ENCODE results near the gene GPR148. TPM values are rescaled to one million over a fixed set of nuclear protein-coding genes. Genes with fewer than 3 reads are reported as not detected.
"Not testable (repeated sequence)": the region's sequence is repeated elsewhere in the genome, so short reads cannot be mapped to it uniquely, and the experiment has no call there.

The GPR148 gene, protein sequence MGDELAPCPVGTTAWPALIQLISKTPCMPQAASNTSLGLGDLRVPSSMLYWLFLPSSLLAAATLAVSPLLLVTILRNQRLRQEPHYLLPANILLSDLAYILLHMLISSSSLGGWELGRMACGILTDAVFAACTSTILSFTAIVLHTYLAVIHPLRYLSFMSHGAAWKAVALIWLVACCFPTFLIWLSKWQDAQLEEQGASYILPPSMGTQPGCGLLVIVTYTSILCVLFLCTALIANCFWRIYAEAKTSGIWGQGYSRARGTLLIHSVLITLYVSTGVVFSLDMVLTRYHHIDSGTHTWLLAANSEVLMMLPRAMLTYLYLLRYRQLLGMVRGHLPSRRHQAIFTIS
- not detected in 2 replicates for total RNA-seq (2014; rRNA removed; shearing (Covaris generic); ENCODE audit: low replicate concordance)

DNA sequence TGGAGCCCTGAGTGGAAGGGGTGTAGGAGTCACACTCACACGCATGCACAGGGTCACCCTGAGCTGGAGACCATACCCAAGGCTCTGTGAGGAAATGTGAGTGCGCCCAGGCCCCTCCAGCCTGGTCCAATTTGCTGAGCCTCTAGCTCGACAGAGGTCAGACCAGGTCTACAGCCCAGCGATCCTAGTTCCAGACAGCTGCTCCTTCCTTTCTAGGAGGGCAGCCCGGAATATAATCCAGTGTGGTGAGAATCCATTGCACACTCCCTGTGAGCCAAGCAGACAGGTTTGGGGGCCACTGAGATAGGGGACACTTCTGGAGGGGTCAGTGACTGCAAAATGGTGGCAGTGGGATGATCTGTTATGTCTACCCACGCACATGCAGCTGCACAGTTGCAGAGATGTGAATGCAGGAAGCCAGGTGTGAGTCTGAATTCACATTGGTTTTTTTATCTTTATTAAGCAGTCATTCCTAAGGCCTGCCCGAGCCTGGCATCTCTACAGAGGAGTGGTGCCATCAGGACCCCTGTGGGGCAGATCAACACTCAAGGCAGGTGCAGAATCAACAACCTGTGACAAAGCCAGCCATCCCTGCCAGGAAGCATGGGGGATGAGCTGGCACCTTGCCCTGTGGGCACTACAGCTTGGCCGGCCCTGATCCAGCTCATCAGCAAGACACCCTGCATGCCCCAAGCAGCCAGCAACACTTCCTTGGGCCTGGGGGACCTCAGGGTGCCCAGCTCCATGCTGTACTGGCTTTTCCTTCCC is at the start of gene GPR148:
TSS of gene GPR148 (plus strand) at position 522 of the 768 bp plus-strand sequence. CDS start at position 604, 82 bp downstream.
- Histone ChIP-seq H3K27me3 (no peaks in the 10 kb centered on the region; the same call in 1 of the 2 replicates), H3K9me3 (no peaks in the 10 kb centered on the region), H3K36me3 (no peaks in the 10 kb centered on the region), H3K4me3 (no peak within 1 kb of the TSS)
- no peak for DNase-seq

DNA sequence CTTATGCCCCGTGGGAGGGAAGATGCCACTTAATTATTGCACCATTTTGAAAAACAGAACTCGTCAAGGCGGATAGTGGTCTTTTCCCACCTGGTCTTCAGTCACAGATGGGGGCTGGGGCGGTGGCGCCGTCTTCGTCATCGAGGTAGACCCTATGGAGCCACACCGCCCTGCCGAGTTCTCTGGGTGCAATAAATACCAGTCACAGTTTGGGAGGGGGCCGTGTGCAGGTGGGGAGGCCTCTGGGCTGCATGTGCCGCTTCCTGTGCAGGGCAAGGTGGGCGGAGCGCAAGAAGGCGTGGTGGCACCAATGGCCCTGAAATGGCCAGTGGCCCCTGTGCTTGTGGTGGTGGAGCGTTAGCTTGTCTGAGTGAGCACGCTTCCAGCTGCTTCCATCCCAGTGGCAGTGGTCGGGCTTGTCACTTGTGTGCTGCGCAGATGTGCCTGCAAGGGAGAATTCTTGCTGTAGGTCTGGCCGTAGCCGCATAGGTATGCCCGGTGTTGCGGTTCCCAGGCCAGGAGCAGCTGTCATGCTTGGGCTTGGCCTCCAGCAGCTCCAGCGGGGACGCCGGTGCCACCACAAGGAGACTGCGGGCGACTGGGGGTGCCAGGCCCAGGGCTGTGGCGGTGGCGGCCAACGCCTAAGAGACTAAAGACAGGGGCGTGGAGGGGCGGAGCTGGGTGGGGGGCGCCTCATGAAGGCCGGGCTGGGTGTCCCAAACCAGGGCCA is 36.7 kb upstream of the GPR148 start:
- not testable (repeated sequence) for H3K36me3 ChIP-seq, H3K4me3 ChIP-seq, H3K9me3 ChIP-seq, DNase-seq, H3K27me3 ChIP-seq

DNA sequence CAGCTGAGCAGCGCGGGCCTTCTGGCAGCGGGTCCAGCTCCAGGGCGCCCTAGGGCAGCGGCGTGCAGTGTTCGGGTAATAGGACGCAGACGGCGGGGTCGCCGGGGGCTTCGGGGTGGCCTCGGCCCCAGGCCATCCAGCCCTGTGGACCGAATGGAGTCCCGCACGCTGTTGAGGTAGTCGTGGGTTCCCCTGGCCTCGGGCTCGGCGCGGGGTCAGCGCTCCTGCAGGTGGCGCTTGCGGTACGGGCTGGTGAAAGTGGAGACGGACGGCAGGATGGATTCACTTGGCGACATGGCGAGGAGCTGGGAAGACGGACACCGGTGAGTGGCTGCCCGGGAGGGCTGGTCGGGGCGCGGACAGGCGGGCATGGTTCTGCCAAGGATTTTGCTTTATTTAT is 35.4 kb upstream of the GPR148 start:
- H3K9me3 ChIP-seq, H3K4me3 ChIP-seq, H3K27me3 ChIP-seq, H3K36me3 ChIP-seq: not testable (repeated sequence)
- DNase-seq, result peak; percentile 31

DNA sequence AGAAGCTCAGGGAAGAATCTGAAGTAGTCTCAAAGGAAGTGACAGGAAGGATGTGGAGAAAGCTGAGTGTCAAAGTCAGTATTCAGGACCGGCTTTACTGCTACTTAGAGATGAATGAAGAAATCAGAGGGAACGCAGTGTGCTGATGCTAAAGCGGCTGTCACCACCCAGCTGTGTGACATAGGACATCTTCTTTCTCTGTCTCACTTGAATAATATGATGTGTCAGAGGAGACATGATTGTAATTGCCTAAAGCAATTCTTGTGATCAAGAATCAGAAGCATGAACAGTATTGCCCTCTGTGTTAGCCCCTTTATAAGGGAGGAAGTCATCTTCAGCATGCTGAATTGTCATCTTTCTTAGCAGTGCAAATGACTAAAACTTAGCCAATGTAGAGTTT is 25.6 kb upstream of the GPR148 start:
- H3K27me3 ChIP-seq, H3K36me3 ChIP-seq, H3K9me3 ChIP-seq, H3K4me3 ChIP-seq, DNase-seq: not testable (repeated sequence)

DNA sequence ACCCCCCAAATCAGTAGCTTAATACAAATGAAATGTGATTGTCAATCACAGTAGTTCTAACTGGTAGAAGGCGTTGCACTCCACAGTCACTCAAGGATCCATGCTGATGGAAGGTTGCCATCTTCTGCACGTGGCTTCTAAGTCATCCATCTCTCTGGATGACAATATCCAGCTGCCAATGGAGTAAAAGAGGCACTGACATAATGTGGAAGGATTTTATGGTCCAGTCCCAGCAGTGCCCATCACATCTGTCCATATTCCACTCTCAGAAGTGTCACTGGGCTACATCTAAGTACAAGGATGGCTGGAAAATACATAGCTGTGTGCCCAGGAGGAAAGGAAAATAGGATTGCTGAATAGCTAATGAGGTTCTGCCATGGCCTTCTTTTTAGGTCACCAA is 14.1 kb upstream of the GPR148 start:
- H3K27me3 ChIP-seq, H3K9me3 ChIP-seq, H3K4me3 ChIP-seq, H3K36me3 ChIP-seq, DNase-seq: not testable (repeated sequence)

DNA sequence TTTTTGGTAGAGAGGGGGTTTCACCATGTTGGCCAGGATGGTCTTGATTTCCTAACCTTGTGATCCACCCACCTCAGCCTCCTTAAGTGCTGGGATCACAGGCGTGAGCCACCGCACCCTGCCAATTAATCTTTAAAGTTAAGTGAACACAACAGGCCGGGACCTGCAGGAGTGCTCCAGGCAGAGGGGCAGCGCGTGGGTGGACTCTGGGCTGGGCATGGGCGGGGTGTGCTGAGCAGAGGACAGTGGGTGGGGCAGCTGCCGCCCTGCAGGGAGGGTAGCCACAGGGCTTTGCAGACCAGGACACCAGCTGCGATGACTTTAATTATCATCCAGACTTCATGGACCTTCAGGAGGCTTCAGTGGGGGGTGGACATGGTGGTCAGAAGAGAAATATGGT is 8.8 kb upstream of the GPR148 start:
- DNase-seq, result no peak
- no peaks in the 10 kb centered on the region for H3K36me3 ChIP-seq
- no peaks in the 10 kb centered on the region for H3K27me3 ChIP-seq
- H3K9me3 ChIP-seq, result no peaks in the 10 kb centered on the region
- H3K4me3 ChIP-seq, result no peak overlapping the region

DNA sequence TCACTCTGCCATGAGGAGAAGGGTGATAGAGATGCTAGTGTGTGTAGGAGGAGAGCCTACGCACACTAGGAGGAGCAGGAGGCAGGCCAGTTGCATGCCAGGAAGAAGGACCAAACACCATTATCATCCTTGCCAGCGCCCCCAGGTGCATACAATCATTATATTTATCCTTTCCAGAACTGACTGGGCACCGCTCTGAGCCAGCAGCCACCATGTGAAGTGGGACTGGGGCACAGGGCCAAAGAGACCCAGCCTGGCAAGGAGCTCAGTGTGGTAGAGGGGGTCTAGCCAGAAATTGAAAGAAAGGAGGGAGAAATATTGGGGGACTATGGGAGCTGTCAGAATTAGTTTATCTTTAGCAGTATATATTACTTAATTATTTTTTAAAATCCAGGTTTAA is 8.3 kb upstream of the GPR148 start:
- no peak for DNase-seq
- Histone ChIP-seq H3K27me3 (no peaks in the 10 kb centered on the region), H3K9me3 (no peaks in the 10 kb centered on the region), H3K36me3 (no peaks in the 10 kb centered on the region), H3K4me3 (no peak overlapping the region)

DNA sequence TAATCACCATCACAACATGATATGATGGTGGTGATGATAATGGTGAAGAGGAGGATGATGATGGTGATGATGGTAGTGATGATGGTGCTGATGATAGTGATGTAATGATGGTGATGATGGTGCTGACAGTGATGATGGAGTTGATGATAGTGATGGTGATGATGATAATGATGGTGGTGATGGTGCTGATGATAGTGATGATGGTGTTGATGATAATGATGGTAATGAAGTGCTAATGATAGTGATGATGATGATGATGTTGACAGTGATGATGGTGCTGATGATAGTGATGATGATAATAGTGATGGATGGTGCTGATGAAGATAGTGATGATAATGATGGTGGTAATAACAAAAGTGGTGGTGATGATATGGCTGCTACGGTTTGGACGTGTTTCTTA is 4.4 kb upstream of the GPR148 start:
- H3K9me3 ChIP-seq, result no peaks in the 10 kb centered on the region
- no peaks in the 10 kb centered on the region for H3K27me3 ChIP-seq
- no peaks in the 10 kb centered on the region for H3K36me3 ChIP-seq
- H3K4me3 ChIP-seq, result no peak overlapping the region
- DNase-seq, result no peak

DNA sequence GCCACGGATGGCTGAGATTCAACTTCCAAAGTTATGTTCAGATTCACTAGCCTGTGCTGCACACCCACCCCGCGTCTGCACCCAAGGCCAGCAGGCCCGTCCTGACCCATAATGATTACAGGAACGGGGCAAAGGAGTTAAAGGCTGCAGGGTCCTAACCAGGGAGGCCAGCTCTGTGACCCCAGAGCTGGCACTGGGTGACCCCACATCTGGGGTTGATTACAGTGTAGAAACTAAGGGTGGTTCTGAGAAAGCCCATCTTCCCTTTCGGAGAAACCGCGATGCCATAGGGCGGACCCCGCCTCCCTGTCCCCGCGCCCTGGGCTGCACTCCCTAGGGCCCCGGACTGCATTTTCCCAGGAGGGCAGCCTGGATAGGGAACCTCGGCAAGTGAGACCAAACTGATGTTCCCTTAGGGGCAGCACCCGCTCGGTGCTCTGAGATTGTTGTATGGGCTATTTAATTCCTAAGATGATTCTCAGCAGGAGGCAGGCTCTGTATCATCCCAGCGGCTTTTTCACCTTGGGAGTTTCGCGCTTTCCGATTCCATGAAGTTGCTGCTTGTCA is 2.2 kb upstream of the GPR148 start:
- Histone ChIP-seq H3K9me3 (no peaks in the 10 kb centered on the region), H3K27me3 (no peaks in the 10 kb centered on the region; the same call in 1 of the 2 replicates), H3K4me3 (peak overlapping the region; percentile 46), H3K36me3 (no peaks in the 10 kb centered on the region)
- no peak for DNase-seq

DNA sequence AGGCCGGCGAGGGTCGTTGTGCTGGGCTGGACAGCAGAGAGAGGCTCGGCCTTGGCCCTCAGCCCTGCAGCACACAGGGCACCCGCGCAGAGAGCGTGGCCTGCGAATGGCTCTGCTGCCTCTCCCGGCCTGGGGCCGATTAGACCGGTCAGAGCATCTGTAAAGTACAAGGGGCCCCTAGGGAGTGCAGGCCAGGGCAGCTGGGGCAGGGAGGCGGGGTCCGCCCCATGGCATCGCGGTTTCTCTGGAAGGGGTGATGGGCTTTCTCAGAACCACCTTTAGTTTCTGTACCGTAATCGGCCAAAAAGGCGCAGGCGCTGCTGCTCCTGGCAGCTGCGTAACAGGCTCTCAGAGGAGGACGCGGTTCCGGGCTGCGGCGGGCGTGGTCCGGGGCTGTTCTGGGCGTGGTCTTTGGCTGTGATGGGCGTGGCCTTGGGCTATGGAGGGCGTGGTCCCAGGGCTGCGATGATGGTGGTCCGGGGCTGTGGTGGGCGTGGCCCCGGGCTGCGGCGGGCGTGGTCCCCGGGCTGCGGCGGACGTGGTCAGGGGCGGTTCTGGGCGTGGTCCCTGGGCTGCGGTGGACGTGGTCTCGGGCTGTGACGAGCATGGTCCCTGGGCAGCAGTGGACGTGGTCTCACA is 1.5 kb upstream of the GPR148 start:
- Histone ChIP-seq H3K9me3 (no peaks in the 10 kb centered on the region), H3K27me3 (no peaks in the 10 kb centered on the region; the same call in 1 of the 2 replicates), H3K36me3 (no peaks in the 10 kb centered on the region), H3K4me3 (peak overlapping the region; percentile 46)
- peak; percentile 71 for DNase-seq

DNA sequence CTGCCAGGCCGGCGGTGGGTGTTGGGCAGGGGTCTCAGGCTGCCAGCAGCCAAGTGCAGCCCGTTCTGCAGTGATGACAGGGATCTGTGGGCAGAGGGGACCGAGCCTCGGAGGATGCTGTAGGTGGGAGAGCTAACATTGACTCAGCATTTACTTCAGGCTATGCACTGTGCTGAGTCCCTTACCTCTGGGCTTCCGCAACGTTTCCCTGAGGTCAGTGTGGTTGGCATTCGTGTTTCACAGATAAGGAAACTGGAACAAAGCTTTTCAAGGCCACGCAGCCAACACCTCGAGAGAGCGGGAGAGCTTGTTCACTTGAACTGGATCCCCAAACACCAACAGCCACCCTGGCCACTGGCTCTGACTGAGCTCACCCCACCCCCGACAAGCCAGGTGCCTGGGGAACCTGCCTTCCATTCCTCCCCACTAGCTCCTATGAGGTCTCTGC is 839 bp upstream of the GPR148 start:
- no peak for DNase-seq
- peak overlapping the region; percentile 46; the same call in 1 of the 2 replicates for H3K4me3 ChIP-seq
- no peaks in the 10 kb centered on the region; the same call in 1 of the 2 replicates for H3K27me3 ChIP-seq
- no peaks in the 10 kb centered on the region for H3K9me3 ChIP-seq
- no peaks in the 10 kb centered on the region for H3K36me3 ChIP-seq

DNA sequence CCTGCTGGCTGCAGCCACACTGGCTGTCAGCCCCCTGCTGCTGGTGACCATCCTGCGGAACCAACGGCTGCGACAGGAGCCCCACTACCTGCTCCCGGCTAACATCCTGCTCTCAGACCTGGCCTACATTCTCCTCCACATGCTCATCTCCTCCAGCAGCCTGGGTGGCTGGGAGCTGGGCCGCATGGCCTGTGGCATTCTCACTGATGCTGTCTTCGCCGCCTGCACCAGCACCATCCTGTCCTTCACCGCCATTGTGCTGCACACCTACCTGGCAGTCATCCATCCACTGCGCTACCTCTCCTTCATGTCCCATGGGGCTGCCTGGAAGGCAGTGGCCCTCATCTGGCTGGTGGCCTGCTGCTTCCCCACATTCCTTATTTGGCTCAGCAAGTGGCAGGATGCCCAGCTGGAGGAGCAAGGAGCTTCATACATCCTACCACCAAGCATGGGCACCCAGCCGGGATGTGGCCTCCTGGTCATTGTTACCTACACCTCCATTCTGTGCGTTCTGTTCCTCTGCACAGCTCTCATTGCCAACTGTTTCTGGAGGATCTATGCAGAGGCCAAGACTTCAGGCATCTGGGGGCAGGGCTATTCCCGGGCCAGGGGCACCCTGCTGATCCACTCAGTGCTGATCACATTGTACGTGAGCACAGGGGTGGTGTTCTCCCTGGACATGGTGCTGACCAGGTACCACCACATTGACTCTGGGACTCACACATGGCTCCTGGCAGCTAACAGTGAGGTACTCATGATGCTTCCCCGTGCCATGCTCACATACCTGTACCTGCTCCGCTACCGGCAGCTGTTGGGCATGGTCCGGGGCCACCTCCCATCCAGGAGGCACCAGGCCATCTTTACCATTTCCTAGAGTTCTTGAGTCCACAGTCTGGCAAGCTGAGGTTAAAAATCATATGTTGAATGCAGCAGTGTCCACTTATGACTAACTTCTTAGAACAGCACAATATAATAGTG is 741 bp downstream of the GPR148 start:
- Histone ChIP-seq H3K9me3 (no peaks in the 10 kb centered on the region), H3K36me3 (no peaks in the 10 kb centered on the region), H3K4me3 (no peak overlapping the region), H3K27me3 (no peaks in the 10 kb centered on the region; the same call in 1 of the 2 replicates)
- DNase-seq, result no peak

DNA sequence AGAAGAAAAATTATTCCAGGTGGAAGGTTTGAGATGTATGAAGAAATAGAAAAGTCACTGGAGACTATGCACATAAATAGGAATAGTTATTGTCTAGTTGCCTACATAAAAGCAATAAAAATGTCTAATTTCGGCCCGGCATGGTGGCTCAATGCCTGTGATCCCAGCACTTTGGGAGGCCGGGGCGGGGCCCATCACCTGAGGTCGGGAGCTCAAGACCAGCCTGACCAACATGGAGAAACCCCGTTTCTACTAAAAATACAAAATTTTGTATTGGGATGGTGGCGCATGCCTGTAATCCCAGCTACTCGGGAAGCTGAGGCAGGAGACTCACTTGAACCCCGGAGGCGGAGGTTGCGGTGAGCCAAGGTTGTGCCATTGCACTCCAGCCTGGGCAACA is 3.4 kb downstream of the GPR148 start:
- DNase-seq, H3K36me3 ChIP-seq, H3K27me3 ChIP-seq, H3K9me3 ChIP-seq, H3K4me3 ChIP-seq: not testable (repeated sequence)

DNA sequence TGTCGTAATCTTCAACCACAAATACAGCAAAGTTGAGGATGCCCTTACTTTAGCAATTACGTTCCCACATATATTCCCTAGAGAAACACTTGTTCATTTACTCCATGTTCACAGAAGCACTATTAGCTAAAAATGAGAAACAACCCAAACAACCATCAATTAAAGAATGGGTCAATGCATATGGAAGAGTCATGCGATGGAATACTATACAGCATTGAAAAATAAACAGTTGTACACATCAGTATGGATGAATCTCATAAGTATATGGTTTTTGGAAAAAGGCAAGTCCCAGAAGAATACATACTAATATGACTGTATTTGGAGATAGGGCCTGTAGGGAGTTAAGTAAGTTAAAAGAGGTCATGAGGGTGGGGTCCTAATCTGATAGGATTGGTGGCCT is 6.3 kb downstream of the GPR148 start:
- DNase-seq, result no peak
- no peak overlapping the region for H3K4me3 ChIP-seq
- no peaks in the 10 kb centered on the region; the same call in 1 of the 2 replicates for H3K27me3 ChIP-seq
- H3K9me3 ChIP-seq, result no peaks in the 10 kb centered on the region
- H3K36me3 ChIP-seq, result no peaks in the 10 kb centered on the region

DNA sequence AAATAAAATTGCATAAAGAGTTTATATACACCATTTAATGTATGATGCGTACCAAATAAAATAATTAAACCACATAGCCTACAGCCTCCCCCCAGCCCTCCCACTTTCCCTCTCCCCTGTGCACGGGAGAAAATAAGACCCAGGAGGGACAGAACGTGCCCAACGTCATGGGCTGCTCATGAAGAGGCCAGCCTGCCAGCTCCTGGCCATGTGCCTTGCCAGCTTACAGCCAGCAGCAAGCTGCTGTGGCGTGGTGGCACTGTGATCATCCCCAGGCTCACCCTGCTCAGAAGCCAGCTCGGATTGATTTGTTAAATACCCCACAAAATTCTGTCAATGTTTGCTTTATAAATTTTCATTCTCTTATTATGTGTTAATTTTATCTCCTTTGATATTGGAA is 7.6 kb downstream of the GPR148 start:
- no peak for DNase-seq
- no peaks in the 10 kb centered on the region for H3K36me3 ChIP-seq
- H3K27me3 ChIP-seq, result no peaks in the 10 kb centered on the region
- H3K4me3 ChIP-seq, result no peak overlapping the region
- H3K9me3 ChIP-seq, result no peaks in the 10 kb centered on the region

Measured in MG63 (cell line).